Measurements from ENCODE around the gene GFY.

Gene GFY

DNA sequence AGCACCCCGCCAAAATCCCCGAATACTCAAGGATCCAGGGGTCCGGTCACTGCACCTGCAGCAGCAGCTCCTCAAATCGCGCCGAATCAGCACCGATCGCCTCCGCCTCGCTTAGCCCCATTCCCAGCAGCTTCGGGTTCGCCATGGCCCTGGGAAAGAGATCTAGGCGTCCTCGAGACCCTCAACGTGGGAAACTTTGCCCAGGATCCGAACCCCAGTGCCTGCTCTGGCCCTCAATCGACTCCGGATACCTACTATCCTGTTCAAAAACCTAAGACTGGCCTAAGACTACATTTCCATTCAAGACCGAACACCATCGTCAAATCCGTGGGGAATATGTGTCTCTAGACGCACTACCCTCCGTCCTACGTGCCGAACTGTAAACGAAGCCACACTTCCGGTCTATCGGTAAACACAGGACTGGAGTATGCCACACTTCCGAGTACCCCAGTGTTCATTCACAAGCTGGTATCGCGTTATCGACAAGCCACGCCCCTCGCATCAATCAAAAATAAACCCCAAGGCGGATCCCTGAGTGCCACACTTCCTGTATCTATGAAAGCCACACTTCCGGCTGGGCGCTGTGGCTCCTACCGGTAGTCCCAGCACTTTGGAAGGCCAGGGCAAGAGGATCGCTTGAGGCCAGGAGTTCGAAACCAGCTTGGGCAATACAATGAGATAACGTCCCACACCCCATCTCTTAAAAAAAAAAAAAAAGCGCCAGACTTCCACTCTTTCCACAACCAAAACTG, 26.4 kb downstream of the GFY start, which contains the start of gene PIH1D1 (continued):
- TF ChIP-seq, protein P1, sequence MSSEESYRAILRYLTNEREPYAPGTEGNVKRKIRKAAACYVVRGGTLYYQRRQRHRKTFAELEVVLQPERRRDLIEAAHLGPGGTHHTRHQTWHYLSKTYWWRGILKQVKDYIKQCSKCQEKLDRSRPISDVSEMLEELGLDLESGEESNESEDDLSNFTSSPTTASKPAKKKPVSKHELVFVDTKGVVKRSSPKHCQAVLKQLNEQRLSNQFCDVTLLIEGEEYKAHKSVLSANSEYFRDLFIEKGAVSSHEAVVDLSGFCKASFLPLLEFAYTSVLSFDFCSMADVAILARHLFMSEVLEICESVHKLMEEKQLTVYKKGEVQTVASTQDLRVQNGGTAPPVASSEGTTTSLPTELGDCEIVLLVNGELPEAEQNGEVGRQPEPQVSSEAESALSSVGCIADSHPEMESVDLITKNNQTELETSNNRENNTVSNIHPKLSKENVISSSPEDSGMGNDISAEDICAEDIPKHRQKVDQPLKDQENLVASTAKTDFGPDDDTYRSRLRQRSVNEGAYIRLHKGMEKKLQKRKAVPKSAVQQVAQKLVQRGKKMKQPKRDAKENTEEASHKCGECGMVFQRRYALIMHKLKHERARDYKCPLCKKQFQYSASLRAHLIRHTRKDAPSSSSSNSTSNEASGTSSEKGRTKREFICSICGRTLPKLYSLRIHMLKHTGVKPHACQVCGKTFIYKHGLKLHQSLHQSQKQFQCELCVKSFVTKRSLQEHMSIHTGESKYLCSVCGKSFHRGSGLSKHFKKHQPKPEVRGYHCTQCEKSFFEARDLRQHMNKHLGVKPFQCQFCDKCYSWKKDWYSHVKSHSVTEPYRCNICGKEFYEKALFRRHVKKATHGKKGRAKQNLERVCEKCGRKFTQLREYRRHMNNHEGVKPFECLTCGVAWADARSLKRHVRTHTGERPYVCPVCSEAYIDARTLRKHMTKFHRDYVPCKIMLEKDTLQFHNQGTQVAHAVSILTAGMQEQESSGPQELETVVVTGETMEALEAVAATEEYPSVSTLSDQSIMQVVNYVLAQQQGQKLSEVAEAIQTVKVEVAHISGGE (tag by site-specific recombination; conservative IDR thresholded peaks at IDR 0.05; ENCODE audit: low read depth), result peak; percentile 98
- TF ChIP-seq ZSCAN30 (tag by site-specific recombination; IDR thresholded peaks at IDR 0.05) (0 out of 2 replicates have a peak, but pooled peaks have one; percentile 47), MZF1 (tag by site-specific recombination; IDR thresholded peaks at IDR 0.05; ENCODE audit: borderline replicate concordance) (no peak), TRIM28 (IDR thresholded peaks at IDR 0.05; ENCODE audit: borderline replicate concordance, low read length) (peak; percentile 61; the same call in 1 of the 2 replicates), ZNF76 (tag by site-specific recombination; IDR thresholded peaks at IDR 0.05; ENCODE audit: borderline replicate concordance, low read depth) (no peak; the same call in none of the 2 replicates), PATZ1 (tag by site-specific recombination; IDR thresholded peaks at IDR 0.05) (0 out of 2 replicates have a peak, but pooled peaks have one; percentile 15), ZEB2 (tag by site-specific recombination; IDR thresholded peaks at IDR 0.05) (peak; percentile 48; the same call in 1 of the 2 replicates), KLF8 (tag by site-specific recombination; IDR thresholded peaks at IDR 0.05) (peak; percentile 75; the same call in 1 of the 2 replicates), ZNF558 (tag by site-specific recombination; IDR thresholded peaks at IDR 0.05) (0 out of 2 replicates have a peak, but pooled peaks have one; percentile 29), ZSCAN16 (tag by site-specific recombination; IDR thresholded peaks at IDR 0.05) (0 out of 2 replicates have a peak, but pooled peaks have one; percentile 13), SCRT1 (tag by site-specific recombination; IDR thresholded peaks at IDR 0.05; ENCODE audit: borderline replicate concordance) (0 out of 2 replicates have a peak, but pooled peaks have one; percentile 3)

GRCh38 chr19:49453013-49453756, 28.0 kb downstream of the GFY start, which contains the start of gene ALDH16A1:
TSS of gene ALDH16A1 (plus strand) at chr19:49453225. CDS start at chr19:49453332, 107 bp downstream.
- Histone ChIP-seq H3K36me3 (ENCODE audit: control insufficient read depth in 2 of 2, insufficient read depth in 1 of 2, low read length in 2 of 2) (peaks cover 28% of the 10 kb centered on the region in 2 experiments), H3K4me1 (ENCODE audit: control insufficient read depth, insufficient read depth, low read length) (0 out of 2 replicates have a peak, but pooled peaks cover 6% of the 10 kb centered on the region), H3K4me3 (ENCODE audit: low read depth, low read length) (peak within 1 kb of the TSS; percentile 68), H3K27ac (ENCODE audit: extremely low read depth, low read depth, low read length) (peak within 1 kb of the TSS; percentile 90), H3K9me3 (ENCODE audit: control insufficient read depth, insufficient read depth, low read depth, low read length) (no peaks in the 10 kb centered on the region)
- ChIA-PET POLR2A (interaction anchor here (0.6 to 3.0 kb wide), 40 partner anchors 11 to 834 kb away, joined by 3 to 28 read pairs (median 4); partner anchors contain the start of genes AP2A1, DKKL1, FCGRT and FLT3LG), CTCF (interaction anchor here (0.5 to 2.5 kb wide), 7 partner anchors 17 to 344 kb away, joined by 3 to 15 read pairs (median 5); partner anchors contain the start of gene FLT3LG)
- TF ChIP-seq ZNF112 (tag by site-specific recombination; IDR thresholded peaks at IDR 0.05), result no peak
- TF ChIP-seq ZNF23 (tag by site-specific recombination; IDR thresholded peaks at IDR 0.05; ENCODE audit: borderline replicate concordance), result no peak
- no peak for TF ChIP-seq SETDB1 (IDR thresholded peaks at IDR 0.05; ENCODE audit: insufficient read length, low read length)
- TF ChIP-seq HOXC10 (CRISPR knock-in tag; IDR thresholded peaks at IDR 0.05), result no peak
- no peak for TF ChIP-seq ZNF37A (tag by site-specific recombination; IDR thresholded peaks at IDR 0.05)
- TF ChIP-seq ZNF266 (tag by site-specific recombination; IDR thresholded peaks at IDR 0.05; ENCODE audit: low read depth), result no peak
- no peak for TF ChIP-seq PRDM2 (tag by site-specific recombination; IDR thresholded peaks at IDR 0.05; ENCODE audit: borderline replicate concordance)
- no peak for TF ChIP-seq ZNF521 (tag by site-specific recombination; IDR thresholded peaks at IDR 0.05)
- peak; percentile 74; the same call in 1 of the 2 replicates for TF ChIP-seq ZBTB48 (tag by site-specific recombination; IDR thresholded peaks at IDR 0.05)
- peak; percentile 76 for TF ChIP-seq IKZF3 (tag by site-specific recombination; IDR thresholded peaks at IDR 0.05)
